ENCODE results near the gene ENKD1.

GRCh38 chr16:67661886-67662652, 4.5 kb downstream of the ENKD1 start:
- TF ChIP-seq, protein P1, sequence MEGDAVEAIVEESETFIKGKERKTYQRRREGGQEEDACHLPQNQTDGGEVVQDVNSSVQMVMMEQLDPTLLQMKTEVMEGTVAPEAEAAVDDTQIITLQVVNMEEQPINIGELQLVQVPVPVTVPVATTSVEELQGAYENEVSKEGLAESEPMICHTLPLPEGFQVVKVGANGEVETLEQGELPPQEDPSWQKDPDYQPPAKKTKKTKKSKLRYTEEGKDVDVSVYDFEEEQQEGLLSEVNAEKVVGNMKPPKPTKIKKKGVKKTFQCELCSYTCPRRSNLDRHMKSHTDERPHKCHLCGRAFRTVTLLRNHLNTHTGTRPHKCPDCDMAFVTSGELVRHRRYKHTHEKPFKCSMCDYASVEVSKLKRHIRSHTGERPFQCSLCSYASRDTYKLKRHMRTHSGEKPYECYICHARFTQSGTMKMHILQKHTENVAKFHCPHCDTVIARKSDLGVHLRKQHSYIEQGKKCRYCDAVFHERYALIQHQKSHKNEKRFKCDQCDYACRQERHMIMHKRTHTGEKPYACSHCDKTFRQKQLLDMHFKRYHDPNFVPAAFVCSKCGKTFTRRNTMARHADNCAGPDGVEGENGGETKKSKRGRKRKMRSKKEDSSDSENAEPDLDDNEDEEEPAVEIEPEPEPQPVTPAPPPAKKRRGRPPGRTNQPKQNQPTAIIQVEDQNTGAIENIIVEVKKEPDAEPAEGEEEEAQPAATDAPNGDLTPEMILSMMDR (IDR thresholded peaks at IDR 0.05; ENCODE audit: poor library complexity), result no peak
- no peak for TF ChIP-seq EZH2 (IDR thresholded peaks at IDR 0.05; ENCODE audit: borderline replicate concordance)
